ENCODE results near the gene NMRK1. TPM values are rescaled to one million over a fixed set of nuclear protein-coding genes. Genes with fewer than 3 reads are reported as not detected.

The NMRK1 gene
- total and polyA plus RNA-seq, 2 donors (not counting 1 experiment from before 2014, with no cell fraction given): 10.1 TPM

GRCh38 chr9:75102177-75102790 is 14.3 kb upstream of the NMRK1 start:
- Mint-ChIP-seq H3K27me3 (no peaks in the 10 kb centered on the region), H3K9me3 (ENCODE audit: insufficient read depth) (no peaks in the 10 kb centered on the region), H3K4me3 (no peak overlapping the region), H3K27ac (no peak overlapping the region), H3K4me1 (peaks cover 43% of the 10 kb centered on the region)
- ATAC-seq (ENCODE audit: low read depth) (no peak), DNase-seq (no peak)
- Histone ChIP-seq H2AFZ (ENCODE audit: insufficient read depth, low read depth, low read length, poor library complexity, severe bottlenecking) (no peak overlapping the region), H3K36me3 (replicated peaks in 1 of 2; ENCODE audit: control extremely low read depth in 1 of 2, control insufficient read depth in 1 of 2, extremely low read depth in 1 of 2, insufficient read depth in 2 of 2, low read length in 1 of 2) (peaks cover 1 to 27% of the 10 kb centered on the region in 2 experiments), H3K4me2 (replicated peaks; ENCODE audit: low read depth, low read length, poor library complexity, severe bottlenecking) (no peak overlapping the region), H3K4me1 (ENCODE audit: control insufficient read depth in 2 of 2, insufficient read depth in 2 of 2, low read length in 2 of 2) (no peaks in the 10 kb centered on the region), H4K20me1 (ENCODE audit: control insufficient read depth, insufficient read depth, low read length, poor library complexity, severe bottlenecking) (peaks cover 97% of the 10 kb centered on the region), H3K4me3 (ENCODE audit: control extremely low read depth in 1 of 5, extremely low read depth in 1 of 5, insufficient read depth in 1 of 5, low read depth in 2 of 5, low read length in 4 of 5) (no peak overlapping the region), H3K27me3 (replicated peaks in 1 of 4; ENCODE audit: control extremely low read depth in 1 of 4, control insufficient read depth in 3 of 4, insufficient read depth in 4 of 4, low read length in 3 of 4) (no peaks in the 10 kb centered on the region), H3K9me3 (ENCODE audit: control extremely low read depth in 1 of 3, control insufficient read depth in 2 of 3, insufficient read depth in 1 of 3, low read length in 2 of 3) (no peaks in the 10 kb centered on the region), H3K27ac (ENCODE audit: low read length in 2 of 2) (no peak overlapping the region), H3K9ac (ENCODE audit: low read length) (no peak overlapping the region), H3K79me2 (ENCODE audit: control insufficient read depth, insufficient read depth, low read length) (peaks cover 100% of the 10 kb centered on the region)
- WGBS (ENCODE audit: insufficient coverage): 100% methylated on average over 1 of the region's 7 CpGs
- TF ChIP-seq EZH2 (IDR thresholded peaks at IDR 0.05; ENCODE audit: borderline replicate concordance, insufficient read depth, low read depth, low read length, poor library complexity, severe bottlenecking): no peak
- TF ChIP-seq CTCF (IDR thresholded peaks at IDR 0.05): no peak
- ChIA-PET POLR2A (no interaction called here), CTCF (interaction anchor here (1.1 to 1.5 kb wide), 2 partner anchors 11 to 328 kb away, joined by 3 read pairs; no protein-coding TSS in a partner anchor)
- intact Hi-C loops (cut with micrococcal nuclease): no loop called here

GRCh38 chr9:75101004-75101588 is 13.1 kb upstream of the NMRK1 start:
- peaks cover 47% of the 10 kb centered on the region for H3K4me1 Mint-ChIP-seq
- H3K27ac ChIP-seq (ENCODE audit: low read length in 2 of 2): peak overlapping the region in 1 of 2 donors; percentile 3
- H3K9me3 Mint-ChIP-seq (ENCODE audit: insufficient read depth): no peaks in the 10 kb centered on the region
- H3K4me3 ChIP-seq (ENCODE audit: control extremely low read depth in 1 of 5, extremely low read depth in 1 of 5, insufficient read depth in 1 of 5, low read depth in 2 of 5, low read length in 4 of 5): no peak overlapping the region
- no peak for DNase-seq
- no peak overlapping the region for H3K4me3 Mint-ChIP-seq
- H3K4me2 ChIP-seq (replicated peaks; ENCODE audit: low read depth, low read length, poor library complexity, severe bottlenecking): no peak overlapping the region
- ChIA-PET POLR2A (no interaction called here), CTCF (interaction anchor here (0.6 to 1.5 kb wide), 2 partner anchors 10 to 23 kb away, joined by 3 read pairs; no protein-coding TSS in a partner anchor)
- no peaks in the 10 kb centered on the region for H3K27me3 ChIP-seq (replicated peaks in 1 of 4; ENCODE audit: control extremely low read depth in 1 of 4, control insufficient read depth in 3 of 4, insufficient read depth in 4 of 4, low read length in 3 of 4)
- H3K79me2 ChIP-seq (ENCODE audit: control insufficient read depth, insufficient read depth, low read length): peaks cover 100% of the 10 kb centered on the region
- no peak overlapping the region for H2AFZ ChIP-seq (ENCODE audit: insufficient read depth, low read depth, low read length, poor library complexity, severe bottlenecking)
- peaks cover 1 to 31% of the 10 kb centered on the region in 2 experiments for H3K36me3 ChIP-seq (replicated peaks in 1 of 2; ENCODE audit: control extremely low read depth in 1 of 2, control insufficient read depth in 1 of 2, extremely low read depth in 1 of 2, insufficient read depth in 2 of 2, low read length in 1 of 2)
- H4K20me1 ChIP-seq (ENCODE audit: control insufficient read depth, insufficient read depth, low read length, poor library complexity, severe bottlenecking): peaks cover 99% of the 10 kb centered on the region
- no peaks in the 10 kb centered on the region for H3K4me1 ChIP-seq (ENCODE audit: control insufficient read depth in 2 of 2, insufficient read depth in 2 of 2, low read length in 2 of 2)
- no peaks in the 10 kb centered on the region for H3K9me3 ChIP-seq (ENCODE audit: control extremely low read depth in 1 of 3, control insufficient read depth in 2 of 3, insufficient read depth in 1 of 3, low read length in 2 of 3)
- H3K9ac ChIP-seq (ENCODE audit: low read length): no peak overlapping the region
- ATAC-seq (ENCODE audit: low read depth): no peak
- TF ChIP-seq CTCF (IDR thresholded peaks at IDR 0.05) (no peak), EZH2 (IDR thresholded peaks at IDR 0.05; ENCODE audit: borderline replicate concordance, insufficient read depth, low read depth, low read length, poor library complexity, severe bottlenecking) (no peak)
- WGBS (ENCODE audit: insufficient coverage): 87% methylated on average over 7 of the region's 9 CpGs
- no peaks in the 10 kb centered on the region for H3K27me3 Mint-ChIP-seq
- peak overlapping the region; percentile 29 for H3K27ac Mint-ChIP-seq
- intact Hi-C loops (cut with micrococcal nuclease): no loop called here
